Peyer's patch (tissue), 4 donors: ENCODE results near the gene PLEKHN1. TPM values are rescaled to one million over a fixed set of nuclear protein-coding genes. Genes with fewer than 3 reads are reported as not detected.
"Not testable (repeated sequence)": the region's sequence is repeated elsewhere in the genome, so short reads cannot be mapped to it uniquely, and the experiment has no call there.

ENCODE experiments used
- DNase-seq, 3 donors: peaks; one replicate each; pipeline ENCODE4 v3.0.0-alpha.2; 2017 to 2019
- H3K27ac ChIP-seq, 4 donors: fragments of 200-600 bp; sonication (generic); one replicate each; pipeline ENCODE4 v1.5.1; 2016 to 2019
- H3K27me3 ChIP-seq, 2 donors: fragments of 200-600 bp; sonication (generic); one replicate each; pipeline ENCODE4 v1.5.1; 2019
- H3K36me3 ChIP-seq, 3 donors: fragments of 200-600 bp; sonication (generic); one replicate each; pipeline ENCODE4 v1.5.1; 2016 to 2019
- H3K4me1 ChIP-seq, 4 donors: fragments of 200-600 bp; sonication (generic); one replicate each; pipeline ENCODE4 v1.5.1; 2016 to 2019
- H3K4me3 ChIP-seq, 4 donors: fragments of 200-600 bp; sonication (generic); 1 replicate in 3 of 4; 2 replicates in 1 of 4; pipeline ENCODE4 v1.5.1; 2016 to 2019; ENCODE audit warnings: mild to moderate bottlenecking in 1 of 4
- H3K9me3 ChIP-seq, 4 donors: fragments of 200-600 bp; sonication (generic); one replicate each; pipeline ENCODE4 v1.5.1; 2016 to 2019; ENCODE audit warnings: mild to moderate bottlenecking in 1 of 4
- POLR2A ChIP-seq, 2 donors: fragments of 450-650 bp; IDR thresholded peaks; one replicate each; pipeline ENCODE4 v1.5.1; 2017; ENCODE audit warnings: antibody characterized with exemption in 2 of 2, mild to moderate bottlenecking in 2 of 2, moderate library complexity in 2 of 2
- total RNA-seq, 4 donors: library from RNA; depleted of rRNA; stranded (reverse); fragments of >200 nt; gene quantifications; one replicate each; pipeline ENCODE4 v1.1.0, GENCODE V29; 2016
- TF ChIP-seq, protein P1 (sequence below), 6 experiments: fragments of 450-650 bp in 4 of 6; fragments of 200-600 bp in 2 of 6; sonication (generic) in 1 of 6; IDR thresholded peaks; one replicate each; pipeline ENCODE4 v1.5.1; 2017 to 2019; ENCODE audit warnings: antibody characterized with exemption in 6 of 6, mild to moderate bottlenecking in 3 of 6, moderate library complexity in 1 of 6

PLEKHN1 gene
- total RNA-seq, 4 donors from 2014 or later, result 0.40 to 0.83 (median 0.47) TPM; not detected in 1

DNA sequence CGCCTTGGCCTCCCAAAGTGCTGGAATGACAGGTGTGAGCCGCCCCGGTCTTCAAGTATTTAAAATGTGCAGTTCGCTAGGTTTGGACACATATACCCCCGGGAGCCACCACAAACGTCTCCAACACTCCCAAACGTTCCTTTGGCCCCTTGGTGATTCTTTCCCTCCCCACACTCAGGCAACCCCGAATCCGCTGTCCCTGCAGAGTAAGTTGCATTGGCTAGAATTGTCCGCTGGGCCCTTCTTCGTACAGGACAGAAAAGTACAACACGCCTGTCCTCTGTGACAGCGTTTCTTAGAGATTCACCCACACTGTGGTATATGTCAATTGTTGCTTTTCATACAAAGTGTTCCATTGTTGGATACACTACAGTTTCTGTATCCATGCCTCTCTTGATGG, 18.8 kb downstream of the PLEKHN1 start:
- no peak for DNase-seq
- no peaks in the 10 kb centered on the region for H3K9me3 ChIP-seq
- H3K27ac ChIP-seq, result no peak overlapping the region
- no peak overlapping the region for H3K4me3 ChIP-seq
- H3K27me3 ChIP-seq, result no peaks in the 10 kb centered on the region
- peaks cover 0 to 4% (median 0%) of the 10 kb centered on the region in 4 donors for H3K4me1 ChIP-seq
- TF ChIP-seq, protein P1, sequence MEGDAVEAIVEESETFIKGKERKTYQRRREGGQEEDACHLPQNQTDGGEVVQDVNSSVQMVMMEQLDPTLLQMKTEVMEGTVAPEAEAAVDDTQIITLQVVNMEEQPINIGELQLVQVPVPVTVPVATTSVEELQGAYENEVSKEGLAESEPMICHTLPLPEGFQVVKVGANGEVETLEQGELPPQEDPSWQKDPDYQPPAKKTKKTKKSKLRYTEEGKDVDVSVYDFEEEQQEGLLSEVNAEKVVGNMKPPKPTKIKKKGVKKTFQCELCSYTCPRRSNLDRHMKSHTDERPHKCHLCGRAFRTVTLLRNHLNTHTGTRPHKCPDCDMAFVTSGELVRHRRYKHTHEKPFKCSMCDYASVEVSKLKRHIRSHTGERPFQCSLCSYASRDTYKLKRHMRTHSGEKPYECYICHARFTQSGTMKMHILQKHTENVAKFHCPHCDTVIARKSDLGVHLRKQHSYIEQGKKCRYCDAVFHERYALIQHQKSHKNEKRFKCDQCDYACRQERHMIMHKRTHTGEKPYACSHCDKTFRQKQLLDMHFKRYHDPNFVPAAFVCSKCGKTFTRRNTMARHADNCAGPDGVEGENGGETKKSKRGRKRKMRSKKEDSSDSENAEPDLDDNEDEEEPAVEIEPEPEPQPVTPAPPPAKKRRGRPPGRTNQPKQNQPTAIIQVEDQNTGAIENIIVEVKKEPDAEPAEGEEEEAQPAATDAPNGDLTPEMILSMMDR (IDR thresholded peaks at IDR 0.05), result no peak
- no peak for TF ChIP-seq POLR2A (IDR thresholded peaks at IDR 0.05)
- H3K36me3 ChIP-seq, result no peaks in the 10 kb centered on the region

- H3K36me3 ChIP-seq, H3K27me3 ChIP-seq, H3K27ac ChIP-seq, DNase-seq, H3K9me3 ChIP-seq, H3K4me3 ChIP-seq, H3K4me1 ChIP-seq: not testable (repeated sequence)
These were observed 21.8 kb downstream of the PLEKHN1 start for GRCh38 chr1:988061-988460.

DNA sequence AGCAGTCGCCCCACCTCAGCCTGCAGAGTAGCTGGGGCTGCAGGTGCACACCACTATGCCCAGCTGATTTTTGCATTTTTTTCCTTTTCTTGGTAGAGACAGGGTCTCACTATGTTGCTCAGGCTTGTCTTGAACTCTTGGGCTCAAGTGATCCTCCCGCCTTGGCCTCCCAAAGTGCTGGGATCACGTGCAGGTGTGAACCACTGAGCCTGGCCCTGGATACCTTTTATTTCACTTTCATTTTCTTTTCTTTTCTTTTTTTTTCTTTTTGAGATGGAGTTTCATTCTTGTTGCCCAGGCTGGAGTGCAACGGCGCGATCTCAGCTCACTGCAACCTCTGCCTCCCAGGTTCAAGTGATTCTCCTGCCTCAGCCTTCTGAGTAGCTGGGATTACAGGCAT, 25.0 kb downstream of the PLEKHN1 start:
- not testable (repeated sequence) for H3K36me3 ChIP-seq, H3K27ac ChIP-seq, H3K27me3 ChIP-seq, H3K9me3 ChIP-seq, H3K4me1 ChIP-seq, DNase-seq, H3K4me3 ChIP-seq

- Histone ChIP-seq H3K27me3 (no peaks in the 10 kb centered on the region), H3K27ac (no peak overlapping the region), H3K4me3 (no peak overlapping the region), H3K4me1 (no peaks in the 10 kb centered on the region), H3K36me3 (no peaks in the 10 kb centered on the region), H3K9me3 (peaks cover 0 to 9% (median 0%) of the 10 kb centered on the region in 4 donors)
- TF ChIP-seq, protein P1 (IDR thresholded peaks at IDR 0.05), result no peak
- no peak for TF ChIP-seq POLR2A (IDR thresholded peaks at IDR 0.05)
- no peak for DNase-seq
These were observed 25.6 kb downstream of the PLEKHN1 start for GRCh38 chr1:991895-992294.

DNA sequence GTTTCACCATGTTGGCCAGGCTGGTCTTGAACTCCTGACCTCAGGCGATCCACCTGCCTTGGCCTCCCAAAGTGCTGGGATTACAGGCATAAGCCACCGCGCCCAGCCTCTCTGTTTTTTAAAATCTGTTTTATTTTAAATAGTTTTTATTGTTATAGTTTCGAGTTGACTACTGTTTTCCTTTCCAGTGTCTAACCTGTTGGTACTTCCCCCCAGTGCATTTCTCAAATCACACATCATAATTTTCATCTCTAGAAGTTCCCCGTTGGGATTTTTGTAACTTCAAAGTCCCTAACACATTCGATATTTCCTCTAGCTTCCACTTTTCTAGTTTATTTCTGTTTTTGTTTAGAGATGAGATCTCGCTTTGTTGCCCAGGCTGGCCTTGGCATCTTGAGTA, 26.1 kb downstream of the PLEKHN1 start:
- Histone ChIP-seq H3K4me1 (no peaks in the 10 kb centered on the region), H3K4me3 (no peak overlapping the region), H3K27me3 (peaks cover 0 to 2% of the 10 kb centered on the region in 2 donors), H3K27ac (no peak overlapping the region), H3K36me3 (no peaks in the 10 kb centered on the region), H3K9me3 (peaks cover 0 to 9% (median 0%) of the 10 kb centered on the region in 4 donors)
- DNase-seq, result no peak
- TF ChIP-seq POLR2A (IDR thresholded peaks at IDR 0.05), result no peak
- TF ChIP-seq, protein P1 (IDR thresholded peaks at IDR 0.05), result no peak

DNA sequence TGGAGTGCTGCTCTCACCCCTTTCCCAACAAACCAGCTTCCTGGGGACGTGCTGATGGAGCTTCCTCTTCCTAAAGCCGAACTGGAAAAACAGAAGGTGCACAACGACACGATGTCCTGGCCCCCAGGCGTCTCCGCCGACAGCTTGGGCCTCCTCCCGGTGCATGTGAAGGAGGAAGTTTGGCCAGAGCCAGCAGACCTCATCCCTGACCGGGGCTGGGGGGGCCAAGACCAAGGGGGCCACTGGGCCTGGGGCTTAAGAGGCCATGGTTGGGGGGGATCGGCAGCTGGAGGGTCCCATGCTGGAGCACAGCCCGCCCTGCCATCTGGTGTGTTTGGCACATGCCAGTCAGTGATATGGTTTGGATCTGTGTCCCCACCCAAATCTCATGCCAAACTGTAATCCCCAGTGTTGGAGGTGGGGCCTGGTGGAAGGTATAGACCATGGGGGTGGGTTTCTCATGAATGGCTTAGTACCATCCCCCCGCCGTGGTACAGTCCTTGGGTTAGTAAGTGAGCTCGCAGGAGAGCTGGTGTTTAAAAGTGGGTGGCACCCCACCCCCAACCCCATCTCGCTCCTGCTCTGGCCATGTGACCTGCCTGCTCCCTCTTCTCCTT, 27.2 kb downstream of the PLEKHN1 start:
- no peak for DNase-seq
- no peaks in the 10 kb centered on the region for H3K36me3 ChIP-seq
- peaks cover 0 to 9% (median 0%) of the 10 kb centered on the region in 4 donors for H3K9me3 ChIP-seq
- H3K27me3 ChIP-seq, result peaks cover 0 to 13% of the 10 kb centered on the region in 2 donors
- no peak overlapping the region for H3K4me3 ChIP-seq
- TF ChIP-seq, protein P1 (IDR thresholded peaks at IDR 0.05), result no peak
- TF ChIP-seq POLR2A (IDR thresholded peaks at IDR 0.05), result no peak
- H3K27ac ChIP-seq, result no peak overlapping the region
- H3K4me1 ChIP-seq, result peaks cover 0 to 5% (median 3%) of the 10 kb centered on the region in 4 donors

GRCh38 chr1:994546-994945, 28.3 kb downstream of the PLEKHN1 start:
- not testable (repeated sequence) for H3K27ac ChIP-seq, H3K9me3 ChIP-seq, H3K4me3 ChIP-seq, H3K36me3 ChIP-seq, DNase-seq
- peaks cover 0 to 16% (median 10%) of the 10 kb centered on the region in 4 donors for H3K4me1 ChIP-seq
- H3K27me3 ChIP-seq, result peaks cover 0 to 23% of the 10 kb centered on the region in 2 donors
